ENCODE data around the gene ST6GAL1. TPM values are rescaled to one million over a fixed set of nuclear protein-coding genes. Genes with fewer than 3 reads are reported as not detected.

ST6GAL1 gene
- total RNA-seq, 1 experiment from 2014 or later: 74.2 TPM

DNA sequence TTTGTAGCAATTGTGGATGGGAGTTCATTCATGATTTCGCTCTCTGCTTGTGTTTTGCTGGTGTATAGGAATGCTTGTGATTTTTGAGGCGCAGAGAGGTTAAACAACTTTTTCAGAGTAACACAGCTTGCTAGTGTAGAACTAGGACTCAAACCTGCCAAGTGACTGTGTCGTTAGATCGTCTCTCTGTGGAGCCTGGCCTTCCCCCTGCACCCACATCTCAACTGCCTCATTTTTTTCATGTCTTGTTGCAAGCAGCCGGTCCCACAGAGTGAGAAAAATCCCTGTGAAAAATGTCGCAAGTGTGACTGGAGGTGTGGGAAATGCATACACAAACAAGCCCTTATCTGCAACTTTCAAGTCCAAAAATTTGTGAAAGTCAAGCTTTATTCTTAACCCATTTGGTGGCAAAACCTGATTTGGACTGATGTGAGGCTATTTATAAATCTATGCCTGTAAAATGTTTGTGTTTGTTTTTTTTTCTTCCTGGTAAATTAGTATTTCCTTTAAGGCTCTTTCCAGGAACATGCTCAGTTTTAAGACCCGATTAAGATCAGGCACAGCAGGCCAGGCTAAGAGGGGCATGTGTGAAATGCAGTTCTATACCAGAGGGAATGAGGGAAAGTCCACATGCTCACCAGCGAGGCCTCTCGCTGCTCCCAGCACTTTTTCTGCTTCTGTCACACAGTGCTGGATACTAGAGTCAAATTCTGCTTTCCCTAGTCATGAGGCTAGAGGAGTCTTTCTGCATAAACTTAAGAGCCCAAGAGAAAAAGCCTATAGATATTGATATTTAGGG lies 25.8 kb downstream of the ST6GAL1 start:
- Histone ChIP-seq H3K27ac (ENCODE audit: low read depth, low read length, poor library complexity, severe bottlenecking) (peak overlapping the region; percentile 17), H3K9me3 (ENCODE audit: low read depth, low read length, poor library complexity, severe bottlenecking) (peaks cover 6% of the 10 kb centered on the region), H3K27me3 (replicated peaks; ENCODE audit: insufficient read depth, low read depth, low read length, poor library complexity) (no peaks in the 10 kb centered on the region), H3K36me3 (ENCODE audit: insufficient read depth, low read length, poor library complexity, severe bottlenecking) (no peaks in the 10 kb centered on the region), H3K4me1 (ENCODE audit: insufficient read depth, low read length, poor library complexity, severe bottlenecking) (peaks cover 13% of the 10 kb centered on the region), H3K4me3 (ENCODE audit: low read depth, low read length, poor library complexity, severe bottlenecking) (no peak overlapping the region)
- CTCF ChIA-PET: no interaction called here
- no peak for DNase-seq (ENCODE audit: low spot score)
- POLR2A ChIA-PET (ENCODE audit: low non-redundant PET): no interaction called here
- intact Hi-C loops (cut with micrococcal nuclease; ENCODE audit: unreplicated experiment): no loop called here
- no TSS peak for BruUV-seq (replicated peaks)
- TF ChIP-seq, protein P1, sequence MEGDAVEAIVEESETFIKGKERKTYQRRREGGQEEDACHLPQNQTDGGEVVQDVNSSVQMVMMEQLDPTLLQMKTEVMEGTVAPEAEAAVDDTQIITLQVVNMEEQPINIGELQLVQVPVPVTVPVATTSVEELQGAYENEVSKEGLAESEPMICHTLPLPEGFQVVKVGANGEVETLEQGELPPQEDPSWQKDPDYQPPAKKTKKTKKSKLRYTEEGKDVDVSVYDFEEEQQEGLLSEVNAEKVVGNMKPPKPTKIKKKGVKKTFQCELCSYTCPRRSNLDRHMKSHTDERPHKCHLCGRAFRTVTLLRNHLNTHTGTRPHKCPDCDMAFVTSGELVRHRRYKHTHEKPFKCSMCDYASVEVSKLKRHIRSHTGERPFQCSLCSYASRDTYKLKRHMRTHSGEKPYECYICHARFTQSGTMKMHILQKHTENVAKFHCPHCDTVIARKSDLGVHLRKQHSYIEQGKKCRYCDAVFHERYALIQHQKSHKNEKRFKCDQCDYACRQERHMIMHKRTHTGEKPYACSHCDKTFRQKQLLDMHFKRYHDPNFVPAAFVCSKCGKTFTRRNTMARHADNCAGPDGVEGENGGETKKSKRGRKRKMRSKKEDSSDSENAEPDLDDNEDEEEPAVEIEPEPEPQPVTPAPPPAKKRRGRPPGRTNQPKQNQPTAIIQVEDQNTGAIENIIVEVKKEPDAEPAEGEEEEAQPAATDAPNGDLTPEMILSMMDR (conservative IDR thresholded peaks at IDR 0.05; ENCODE audit: low read depth, low read length): no peak
- no peak for TF ChIP-seq EZH2 (IDR thresholded peaks at IDR 0.05; ENCODE audit: borderline replicate concordance, low read depth, low read length, poor library complexity, severe bottlenecking)

DNA sequence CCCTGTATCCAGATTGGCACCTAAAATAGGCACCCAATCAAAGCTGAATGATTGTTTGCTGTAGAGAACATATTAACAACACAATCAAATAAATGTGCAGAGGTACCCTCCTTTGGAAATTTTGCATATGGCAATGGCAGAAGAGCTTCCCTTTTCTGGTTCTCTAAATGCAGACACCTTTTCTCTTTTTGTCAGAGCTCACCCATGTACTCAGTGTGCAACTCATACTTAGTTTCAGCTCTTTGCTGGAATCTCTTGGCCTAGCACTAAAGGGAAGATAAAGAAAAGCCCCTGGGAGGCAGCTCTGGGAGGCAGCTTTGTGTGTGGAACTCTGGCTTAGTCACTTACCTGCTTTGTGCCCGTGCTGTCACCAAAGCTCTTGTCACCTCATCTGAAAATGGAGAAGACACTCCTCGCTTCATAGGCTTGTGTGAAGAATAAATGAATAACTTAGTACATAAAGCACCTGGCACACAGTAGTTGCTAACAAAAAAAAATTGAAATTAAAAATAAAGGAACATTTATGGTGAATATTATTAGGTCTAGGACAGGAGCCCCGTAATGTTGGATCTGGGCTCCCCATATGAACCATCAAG lies 28.8 kb downstream of the ST6GAL1 start:
- ChIA-PET CTCF (interaction anchor here (0.9 kb wide), 1 partner anchor 110 kb away, joined by 4 read pairs; no protein-coding TSS in a partner anchor), POLR2A (ENCODE audit: low non-redundant PET) (interaction anchor here (0.8 kb wide), 1 partner anchor 103 kb away, joined by 13 read pairs; no protein-coding TSS in a partner anchor)
- BruUV-seq (replicated peaks): no TSS peak
- TF ChIP-seq, protein P1 (conservative IDR thresholded peaks at IDR 0.05; ENCODE audit: low read depth, low read length): no peak; the same call in 1 of the 2 replicates
- TF ChIP-seq EZH2 (IDR thresholded peaks at IDR 0.05; ENCODE audit: borderline replicate concordance, low read depth, low read length, poor library complexity, severe bottlenecking): no peak
- H3K27ac ChIP-seq (ENCODE audit: low read depth, low read length, poor library complexity, severe bottlenecking): peak overlapping the region; percentile 52
- intact Hi-C loops (cut with micrococcal nuclease; ENCODE audit: unreplicated experiment): no loop called here
- H3K4me3 ChIP-seq (ENCODE audit: low read depth, low read length, poor library complexity, severe bottlenecking): no peak overlapping the region
- H3K36me3 ChIP-seq (ENCODE audit: insufficient read depth, low read length, poor library complexity, severe bottlenecking): no peaks in the 10 kb centered on the region
- peaks cover 31% of the 10 kb centered on the region for H3K4me1 ChIP-seq (ENCODE audit: insufficient read depth, low read length, poor library complexity, severe bottlenecking)
- no peaks in the 10 kb centered on the region for H3K27me3 ChIP-seq (replicated peaks; ENCODE audit: insufficient read depth, low read depth, low read length, poor library complexity)
- no peak for DNase-seq (ENCODE audit: low spot score)
- H3K9me3 ChIP-seq (ENCODE audit: low read depth, low read length, poor library complexity, severe bottlenecking): peaks cover 6% of the 10 kb centered on the region

DNA sequence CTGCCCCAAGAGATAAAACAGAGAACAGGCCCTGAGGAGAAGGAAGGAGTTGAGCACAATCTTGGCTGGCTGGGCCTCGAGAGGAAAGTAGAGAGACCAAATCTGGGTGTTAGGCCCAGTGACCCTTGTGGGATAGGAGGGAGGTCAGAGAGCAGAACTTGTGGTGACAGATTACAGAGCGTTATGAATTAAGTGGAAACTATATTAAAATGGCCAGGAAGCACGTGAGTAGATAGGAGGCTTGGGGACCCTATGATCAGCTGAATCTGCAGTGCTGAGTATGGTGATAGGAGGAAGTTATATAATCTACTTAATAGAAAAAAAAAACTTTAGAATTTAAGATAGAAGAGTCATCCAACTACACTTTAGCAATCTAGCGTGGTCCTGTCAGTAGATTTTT lies 30.0 kb downstream of the ST6GAL1 start:
- TF ChIP-seq, protein P1 (conservative IDR thresholded peaks at IDR 0.05; ENCODE audit: low read depth, low read length): no peak
- TF ChIP-seq EZH2 (IDR thresholded peaks at IDR 0.05; ENCODE audit: borderline replicate concordance, low read depth, low read length, poor library complexity, severe bottlenecking): no peak
- DNase-seq (ENCODE audit: low spot score): no peak
- POLR2A ChIA-PET (ENCODE audit: low non-redundant PET): interaction anchor here (0.9 kb wide), 1 partner anchor 40 kb away, joined by 3 read pairs; no protein-coding TSS in a partner anchor
- Histone ChIP-seq H3K4me3 (ENCODE audit: low read depth, low read length, poor library complexity, severe bottlenecking) (no peak overlapping the region), H3K36me3 (ENCODE audit: insufficient read depth, low read length, poor library complexity, severe bottlenecking) (no peaks in the 10 kb centered on the region), H3K9me3 (ENCODE audit: low read depth, low read length, poor library complexity, severe bottlenecking) (no peaks in the 10 kb centered on the region), H3K27me3 (replicated peaks; ENCODE audit: insufficient read depth, low read depth, low read length, poor library complexity) (no peaks in the 10 kb centered on the region), H3K4me1 (ENCODE audit: insufficient read depth, low read length, poor library complexity, severe bottlenecking) (peaks cover 40% of the 10 kb centered on the region), H3K27ac (ENCODE audit: low read depth, low read length, poor library complexity, severe bottlenecking) (peak overlapping the region; percentile 52)
- intact Hi-C loops (cut with micrococcal nuclease; ENCODE audit: unreplicated experiment): no loop called here
- no TSS peak for BruUV-seq (replicated peaks)
- CTCF ChIA-PET: no interaction called here

All from A673 (cell line).